Stimulated activated naive CD8-positive, alpha-beta T cell treated with anti-CD3 and anti-CD28 coated beads, Interleukin-15, Interleukin-2, amounts not matched to agents 100 U/mL and 50 U/mL, for 24 hours (primary cell): ENCODE results near the gene LRRC28.

Experiments
- ATAC-seq: fragments of 150-1000 bp; cut with Tn5 transposase; one replicate; pipeline ENCODE4 v1.10.0; 2021
- DNase-seq: peaks from one replicate; pipeline ENCODE4 v3.0.0; 2021

The LRRC28 gene

GRCh38 chr15:99306694-99307338 is 55.5 kb downstream of the LRRC28 start:
- ATAC-seq (no peak), DNase-seq (no peak)

- ATAC-seq (no peak), DNase-seq (no peak)
Observed at GRCh38 chr15:99307735-99308134, 56.5 kb downstream of the LRRC28 start.

GRCh38 chr15:99310745-99311144 is 59.5 kb downstream of the LRRC28 start:
- DNase-seq (no peak), ATAC-seq (no peak)

GRCh38 chr15:99312228-99312627 is 60.9 kb downstream of the LRRC28 start:
- DNase-seq (no peak), ATAC-seq (no peak)

- ATAC-seq (no peak), DNase-seq (no peak)
Observed at GRCh38 chr15:99312794-99313193, 61.5 kb downstream of the LRRC28 start.

- ATAC-seq, result no peak
- DNase-seq, result no peak
Observed at GRCh38 chr15:99315636-99316035, 64.4 kb downstream of the LRRC28 start.

- ATAC-seq (no peak), DNase-seq (no peak)
Observed at GRCh38 chr15:99320374-99321215, 69.3 kb downstream of the LRRC28 start.

GRCh38 chr15:99321468-99321867 is 70.2 kb downstream of the LRRC28 start:
- DNase-seq, result no peak
- ATAC-seq, result no peak

GRCh38 chr15:99322643-99323405 is 71.5 kb downstream of the LRRC28 start:
- DNase-seq (no peak), ATAC-seq (no peak)

- DNase-seq (peak; percentile 28), ATAC-seq (peak; percentile 94)
Observed at GRCh38 chr15:99324082-99324620, 72.9 kb downstream of the LRRC28 start.

- ATAC-seq (no peak), DNase-seq (no peak)
Observed at GRCh38 chr15:99324700-99325099, 73.4 kb downstream of the LRRC28 start.

- DNase-seq (peak; percentile 7), ATAC-seq (no peak)
Observed at GRCh38 chr15:99326235-99326634, 75.0 kb downstream of the LRRC28 start.

- ATAC-seq (no peak), DNase-seq (no peak)
Observed at GRCh38 chr15:99328106-99329072, 77.1 kb downstream of the LRRC28 start.

- ATAC-seq (no peak), DNase-seq (no peak)
Observed at GRCh38 chr15:99331381-99331780, 80.1 kb downstream of the LRRC28 start.

GRCh38 chr15:99333413-99333812 is 82.1 kb downstream of the LRRC28 start:
- DNase-seq (no peak), ATAC-seq (peak; percentile 71)

- ATAC-seq (no peak), DNase-seq (no peak)
Observed at GRCh38 chr15:99333981-99334380, 82.7 kb downstream of the LRRC28 start.

GRCh38 chr15:99335508-99335907 is 84.2 kb downstream of the LRRC28 start:
- DNase-seq, result no peak
- ATAC-seq, result no peak

- DNase-seq (no peak), ATAC-seq (no peak)
Observed at GRCh38 chr15:99336794-99337193, 85.5 kb downstream of the LRRC28 start.

GRCh38 chr15:99340347-99340746 is 89.1 kb downstream of the LRRC28 start:
- ATAC-seq, result no peak
- DNase-seq, result no peak

GRCh38 chr15:99341786-99342185 is 90.5 kb downstream of the LRRC28 start:
- no peak for DNase-seq

GRCh38 chr15:99343208-99343607 is 91.9 kb downstream of the LRRC28 start:
- no peak for ATAC-seq

More at GRCh38 chr15:99341786-99342185, 90.5 kb downstream of the LRRC28 start:
- no peak for ATAC-seq

More at GRCh38 chr15:99343208-99343607, 91.9 kb downstream of the LRRC28 start:
- DNase-seq, result no peak
